SK-N-MC (cell line): ENCODE measurements around the gene ARPC5L.

Source experiments
- EZH2 ChIP-seq: fragments of 200-600 bp; sonication (generic); IDR thresholded peaks from one replicate; pipeline ENCODE4 v1.6.1; 2017; ENCODE audit warnings: antibody characterized with exemption
- FOXP2 ChIP-seq: optimal IDR thresholded peaks from 2 replicates; pipeline ENCODE3; 2011; ENCODE audit warnings: mild to moderate bottlenecking, moderate library complexity; ENCODE audit not compliant: insufficient read depth; ENCODE audit errors: extremely low read length, control extremely low read depth
- POLR2AphosphoS5 ChIP-seq: IDR thresholded peaks from 2 replicates; pipeline ENCODE4 v1.6.1; 2012; ENCODE audit warnings: mild to moderate bottlenecking, low read depth, low read length, borderline replicate concordance

DNA sequence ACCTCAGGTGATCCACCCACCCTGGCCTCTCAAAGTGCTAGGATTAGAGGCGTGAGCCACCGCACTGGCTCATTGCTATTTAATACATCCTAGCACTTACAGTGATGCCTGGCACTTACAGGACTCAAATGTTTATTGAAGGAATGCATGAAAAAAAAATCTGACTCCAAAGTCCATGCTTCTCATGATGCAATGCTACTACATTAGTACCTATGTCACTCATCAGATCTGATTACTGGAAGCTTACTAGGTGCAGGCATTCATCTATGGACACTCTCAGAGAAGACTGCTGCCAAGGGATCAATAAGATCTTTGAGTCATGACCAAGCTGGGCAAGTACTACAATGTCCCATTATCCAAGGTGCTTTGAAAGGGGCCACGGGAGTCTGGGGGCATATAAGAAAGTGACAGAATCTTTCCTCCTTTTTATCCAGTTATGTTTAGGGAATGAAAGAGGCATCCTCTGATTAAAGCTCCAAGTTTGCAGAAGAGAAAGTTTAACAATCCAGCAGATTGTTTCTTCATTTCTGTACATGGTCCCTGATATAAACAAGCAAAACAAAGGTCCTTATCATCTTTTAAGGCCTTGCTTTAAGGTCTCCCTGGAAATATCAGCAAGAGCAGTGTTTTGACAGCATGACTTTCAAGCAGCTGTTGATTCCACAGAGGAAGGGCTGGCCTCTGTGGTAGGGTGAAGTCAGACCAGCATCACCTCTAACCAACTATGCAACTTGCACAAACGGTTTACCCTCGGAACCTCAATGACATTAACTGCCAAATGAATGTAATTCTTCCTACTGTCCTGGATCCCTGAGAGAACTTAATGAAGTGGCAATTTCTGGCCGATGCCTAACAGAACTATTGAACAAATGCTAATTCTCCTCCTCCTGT is 35.9 kb downstream of the ARPC5L start:
- TF ChIP-seq EZH2 (no peak), POLR2AphosphoS5 (no peak), FOXP2 (no peak)
